SK-N-MC (cell line): ENCODE measurements around the gene OSCP1.

Source experiments
- DNase-seq: peaks from one replicate; pipeline ENCODE4 v3.0.0-alpha.2; 2011; ENCODE audit warnings: low read depth, low spot score
- H3K27ac ChIP-seq: fragments of 200-600 bp; sonication (generic); 2 replicates; pipeline ENCODE4 v1.5.1; 2016; ENCODE audit warnings: mixed run types
- H3K36me3 ChIP-seq: fragments of 200-600 bp; sonication (generic); 2 replicates; pipeline ENCODE4 v1.6.1; 2017; ENCODE audit warnings: antibody characterized with exemption, low read length, mixed read lengths; ENCODE audit not compliant: insufficient read depth
- H3K4me3 ChIP-seq: fragments of 200-600 bp; sonication (generic); 2 replicates; pipeline ENCODE4 v1.5.1; 2016
- H3K9ac ChIP-seq: fragments of 200-600 bp; sonication (generic); 2 replicates; pipeline ENCODE4 v1.8.0; 2017; ENCODE audit warnings: mixed run types, mixed read lengths; ENCODE audit not compliant: insufficient read length
- H3K9me3 ChIP-seq: fragments of 200-600 bp; sonication (generic); 2 replicates; pipeline ENCODE4 v1.6.1; 2017; ENCODE audit warnings: low read depth, mild to moderate bottlenecking, antibody characterized with exemption, low read length, moderate library complexity, mixed read lengths
- EZH2 ChIP-seq: fragments of 200-600 bp; sonication (generic); IDR thresholded peaks from one replicate; pipeline ENCODE4 v1.6.1; 2017; ENCODE audit warnings: antibody characterized with exemption
- FOXP2 ChIP-seq: optimal IDR thresholded peaks from 2 replicates; pipeline ENCODE3; 2011; ENCODE audit warnings: mild to moderate bottlenecking, moderate library complexity; ENCODE audit not compliant: insufficient read depth; ENCODE audit errors: extremely low read length, control extremely low read depth
- POLR2AphosphoS5 ChIP-seq: IDR thresholded peaks from 2 replicates; pipeline ENCODE4 v1.6.1; 2012; ENCODE audit warnings: mild to moderate bottlenecking, low read depth, low read length, borderline replicate concordance

The OSCP1 gene

GRCh38 chr1:36466370-36467026, 16.2 kb upstream of the OSCP1 start:
- no peaks in the 10 kb centered on the region for H3K9me3 ChIP-seq
- H3K27ac ChIP-seq: no peak overlapping the region
- peaks cover 10% of the 10 kb centered on the region for H3K36me3 ChIP-seq
- H3K4me3 ChIP-seq: no peak overlapping the region
- H3K9ac ChIP-seq: no peak overlapping the region
- TF ChIP-seq POLR2AphosphoS5 (no peak), FOXP2 (no peak), EZH2 (no peak)
- no peak for DNase-seq

GRCh38 chr1:36465731-36466369, 15.6 kb upstream of the OSCP1 start:
- H3K9ac ChIP-seq: no peak overlapping the region
- no peak overlapping the region for H3K4me3 ChIP-seq
- DNase-seq: no peak
- peaks cover 17% of the 10 kb centered on the region for H3K36me3 ChIP-seq
- TF ChIP-seq POLR2AphosphoS5 (no peak), FOXP2 (no peak), EZH2 (no peak)
- H3K27ac ChIP-seq: peak overlapping the region; percentile 98
- H3K9me3 ChIP-seq: no peaks in the 10 kb centered on the region

DNA sequence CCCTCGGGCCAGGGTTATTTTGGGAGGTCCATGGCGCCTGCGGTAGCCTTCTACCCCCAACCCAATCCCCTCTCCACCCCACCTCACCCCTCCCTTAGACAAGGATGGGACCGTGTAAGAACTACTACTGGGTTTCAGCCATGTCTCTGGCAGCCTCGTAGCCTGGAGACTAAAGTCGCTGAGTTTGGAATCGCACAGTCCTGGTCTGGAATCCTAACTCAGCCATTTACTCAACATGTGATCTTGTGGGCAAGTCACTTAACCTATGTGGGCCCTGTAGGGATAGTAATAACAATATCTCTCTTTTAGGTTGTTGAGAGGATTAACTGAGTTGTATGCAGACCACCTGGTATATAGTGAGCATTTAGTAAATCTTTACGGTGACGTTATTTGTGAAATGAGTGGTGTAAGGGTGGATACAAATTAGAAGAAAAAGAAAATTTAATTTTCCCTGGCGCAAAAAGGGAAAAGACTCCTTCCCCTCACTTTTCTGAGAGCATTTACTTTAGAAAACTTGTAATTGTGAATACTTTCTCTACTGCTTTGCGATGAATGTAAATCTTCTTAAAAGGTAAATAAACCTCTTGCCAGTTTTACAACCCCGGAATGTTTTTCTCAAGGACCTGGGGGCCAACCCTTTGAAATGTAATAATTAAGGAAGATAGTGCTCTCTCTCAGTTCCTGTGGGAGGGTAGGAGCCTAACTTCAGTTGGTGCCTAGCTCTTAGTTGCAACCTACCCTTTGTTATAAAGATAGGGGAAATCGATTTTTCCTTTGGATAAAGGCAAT, 14.5 kb upstream of the OSCP1 start:
- H3K27ac ChIP-seq: peak overlapping the region; percentile 98
- H3K36me3 ChIP-seq: peaks cover 24% of the 10 kb centered on the region
- TF ChIP-seq EZH2 (no peak), POLR2AphosphoS5 (no peak), FOXP2 (no peak)
- H3K4me3 ChIP-seq: peak overlapping the region; percentile 97
- peak overlapping the region; percentile 95 for H3K9ac ChIP-seq
- DNase-seq: no peak
- H3K9me3 ChIP-seq: no peaks in the 10 kb centered on the region

GRCh38 chr1:36463803-36464604, 13.8 kb upstream of the OSCP1 start, which contains the start of gene MRPS15:
Gene MRPS15, minus strand, starts transcription at chr1:36464384. Its CDS starts 109 bp downstream, at chr1:36464275.
- peaks cover 24% of the 10 kb centered on the region for H3K36me3 ChIP-seq
- peak within 1 kb of the TSS; percentile 95 for H3K9ac ChIP-seq
- no peaks in the 10 kb centered on the region for H3K9me3 ChIP-seq
- peak within 1 kb of the TSS; percentile 98 for H3K27ac ChIP-seq
- TF ChIP-seq FOXP2 (peak; percentile 93), EZH2 (no peak), POLR2AphosphoS5 (peak; percentile 94)
- H3K4me3 ChIP-seq: peak within 1 kb of the TSS; percentile 97
- peak; percentile 87 for DNase-seq

- TF ChIP-seq FOXP2 (no peak), EZH2 (no peak), POLR2AphosphoS5 (no peak)
- H3K27ac ChIP-seq: peak overlapping the region; percentile 98; the same call in 1 of the 2 replicates
- H3K9ac ChIP-seq: peak overlapping the region; percentile 95
- no peak for DNase-seq
- H3K4me3 ChIP-seq: peak overlapping the region; percentile 97
- peaks cover 28% of the 10 kb centered on the region for H3K36me3 ChIP-seq
- H3K9me3 ChIP-seq: no peaks in the 10 kb centered on the region
Observed at GRCh38 chr1:36463463-36463802, 13.2 kb upstream of the OSCP1 start.

DNA sequence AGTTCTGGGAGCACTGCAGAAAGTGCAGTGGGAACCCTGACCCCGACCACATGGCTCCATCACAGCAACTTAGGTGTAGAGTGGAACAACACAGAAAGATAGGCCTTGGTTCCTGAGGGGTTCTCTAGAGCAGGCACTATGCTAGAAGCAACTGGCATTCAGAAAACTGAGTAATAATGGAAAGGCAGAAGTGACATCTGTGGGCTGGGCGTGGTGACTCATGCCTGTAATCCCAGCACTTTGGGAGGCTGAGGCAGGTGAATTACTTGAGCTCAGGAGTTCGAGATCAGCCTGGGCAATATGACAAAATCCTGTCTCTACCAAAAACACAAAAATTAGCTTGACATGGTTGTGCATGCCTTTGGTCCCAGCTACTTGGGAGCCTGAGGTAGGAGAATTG, 8.7 kb upstream of the OSCP1 start:
- no peak for TF ChIP-seq POLR2AphosphoS5
- TF ChIP-seq FOXP2: no peak
- TF ChIP-seq EZH2: no peak
- Histone ChIP-seq H3K27ac (no peak overlapping the region), H3K9ac (no peak overlapping the region), H3K36me3 (peaks cover 63% of the 10 kb centered on the region), H3K9me3 (no peaks in the 10 kb centered on the region), H3K4me3 (no peak overlapping the region)
- no peak for DNase-seq

DNA sequence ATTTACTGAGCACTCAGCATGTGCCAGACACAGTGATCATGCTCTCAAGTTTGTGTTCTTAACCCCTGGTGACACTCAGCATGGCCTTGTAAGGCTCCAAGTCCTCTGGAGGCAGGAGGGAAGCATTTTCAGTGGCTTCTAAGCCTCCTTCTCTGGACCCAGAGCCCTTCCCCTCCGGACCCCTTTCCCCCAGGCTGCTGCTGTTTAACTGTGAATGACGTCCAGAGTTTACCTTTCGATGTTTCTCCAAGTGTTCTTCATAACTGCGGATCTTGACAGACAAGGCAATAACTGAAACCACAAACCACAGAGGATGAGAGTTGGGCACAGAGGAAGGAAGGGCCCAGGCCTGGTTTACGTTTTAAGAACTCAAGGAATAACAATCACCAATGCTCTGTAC, 7.4 kb upstream of the OSCP1 start:
- no peak for DNase-seq
- H3K27ac ChIP-seq: no peak overlapping the region
- no peak for TF ChIP-seq EZH2
- TF ChIP-seq FOXP2: no peak
- H3K9me3 ChIP-seq: no peaks in the 10 kb centered on the region
- H3K36me3 ChIP-seq: peaks cover 63% of the 10 kb centered on the region
- no peak overlapping the region for H3K4me3 ChIP-seq
- H3K9ac ChIP-seq: no peak overlapping the region

- H3K27ac ChIP-seq: no peak overlapping the region
- no peaks in the 10 kb centered on the region for H3K9me3 ChIP-seq
- no peak for TF ChIP-seq FOXP2
- TF ChIP-seq POLR2AphosphoS5: no peak
- no peak for DNase-seq
- no peak overlapping the region for H3K4me3 ChIP-seq
- H3K36me3 ChIP-seq: peaks cover 53% of the 10 kb centered on the region
- no peak overlapping the region for H3K9ac ChIP-seq
Observed at GRCh38 chr1:36456391-36456928, 6.2 kb upstream of the OSCP1 start.
